ENCODE measurements around the gene ZNF579.
"Not testable (repeated sequence)": the region's sequence is repeated elsewhere in the genome, so short reads cannot be mapped to it uniquely, and the experiment has no call there.

Gene ZNF579

GRCh38 chr19:55590617-55591016, 10.0 kb upstream of the ZNF579 start:
- TF ChIP-seq CTCF (IDR thresholded peaks at IDR 0.05; ENCODE audit: extremely low read depth, missing control alignments), result no peak
- no peak for DNase-seq (ENCODE audit: low spot score)

GRCh38 chr19:55590109-55590508, 9.5 kb upstream of the ZNF579 start:
- no peak for DNase-seq (ENCODE audit: low spot score)
- TF ChIP-seq CTCF (IDR thresholded peaks at IDR 0.05; ENCODE audit: extremely low read depth, missing control alignments), result no peak

GRCh38 chr19:55588738-55589137, 8.1 kb upstream of the ZNF579 start:
- no peak for DNase-seq (ENCODE audit: low spot score)
- no peak for TF ChIP-seq CTCF (IDR thresholded peaks at IDR 0.05; ENCODE audit: extremely low read depth, missing control alignments)

- DNase-seq (ENCODE audit: low spot score), result peak; percentile 97
Measured at GRCh38 chr19:55586976-55587668, 6.5 kb upstream of the ZNF579 start.

GRCh38 chr19:55585658-55586339, 5.2 kb upstream of the ZNF579 start:
- DNase-seq (ENCODE audit: low spot score), result peak; percentile 59
- no peak for TF ChIP-seq CTCF (IDR thresholded peaks at IDR 0.05; ENCODE audit: extremely low read depth, missing control alignments)

More at GRCh38 chr19:55586976-55587668, 6.5 kb upstream of the ZNF579 start:
- TF ChIP-seq CTCF (IDR thresholded peaks at IDR 0.05; ENCODE audit: extremely low read depth, missing control alignments), result no peak

- no peak for TF ChIP-seq CTCF (IDR thresholded peaks at IDR 0.05; ENCODE audit: extremely low read depth, missing control alignments)
- DNase-seq (ENCODE audit: low spot score), result no peak
Measured at GRCh38 chr19:55584871-55585270, 4.2 kb upstream of the ZNF579 start.

GRCh38 chr19:55583897-55584296, 3.2 kb upstream of the ZNF579 start:
- DNase-seq (ENCODE audit: low spot score), result not testable (repeated sequence)

GRCh38 chr19:55582284-55582683, 1.6 kb upstream of the ZNF579 start:
- DNase-seq (ENCODE audit: low spot score), result not testable (repeated sequence)
